VCaP (cell line): Measurements from ENCODE around the gene RPL12.

Experiments
- H3K27ac ChIP-seq: fragments of 450-650 bp; 2 replicates; pipeline ENCODE4 v1.5.1; 2017
- TF ChIP-seq, protein P1 (sequence below): fragments of 450-650 bp; conservative IDR thresholded peaks from 2 replicates; pipeline ENCODE4 v1.5.1; 2017; ENCODE audit warnings: mild to moderate bottlenecking, moderate library complexity

RPL12 gene

DNA sequence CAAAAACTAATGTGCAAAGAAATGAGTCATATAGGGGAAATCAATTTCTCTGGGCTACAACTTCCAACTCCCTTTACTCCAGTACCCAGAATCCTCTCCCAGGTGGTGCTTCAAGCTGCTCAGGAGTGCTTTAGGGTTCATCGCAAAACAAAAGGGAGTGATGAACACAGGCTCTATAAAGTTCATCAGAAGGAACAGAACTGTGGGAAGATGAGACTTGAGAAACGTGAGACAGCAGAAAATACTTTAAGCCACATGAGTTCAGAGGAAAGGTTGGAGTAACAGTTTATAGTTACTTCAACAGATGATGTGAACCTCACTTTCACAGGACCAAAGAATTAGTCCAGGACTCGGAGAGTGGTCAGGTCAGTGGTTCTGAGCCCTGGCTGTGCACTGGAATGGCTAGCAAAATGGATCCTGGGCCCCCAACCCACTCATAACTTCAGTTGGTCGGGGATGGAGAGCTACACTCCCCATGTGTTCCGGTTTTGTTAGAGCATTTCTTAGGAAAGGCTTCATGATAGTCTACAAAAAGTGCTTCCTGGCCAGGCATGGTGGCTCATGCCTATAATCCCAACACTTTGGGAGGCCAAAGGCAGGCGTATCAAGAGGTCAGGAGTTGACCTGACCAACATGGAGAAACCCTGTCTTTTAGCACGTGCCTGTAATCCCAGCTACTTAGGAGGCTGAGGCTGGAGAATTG is 4.3 kb downstream of the RPL12 start:
- TF ChIP-seq, protein P1, sequence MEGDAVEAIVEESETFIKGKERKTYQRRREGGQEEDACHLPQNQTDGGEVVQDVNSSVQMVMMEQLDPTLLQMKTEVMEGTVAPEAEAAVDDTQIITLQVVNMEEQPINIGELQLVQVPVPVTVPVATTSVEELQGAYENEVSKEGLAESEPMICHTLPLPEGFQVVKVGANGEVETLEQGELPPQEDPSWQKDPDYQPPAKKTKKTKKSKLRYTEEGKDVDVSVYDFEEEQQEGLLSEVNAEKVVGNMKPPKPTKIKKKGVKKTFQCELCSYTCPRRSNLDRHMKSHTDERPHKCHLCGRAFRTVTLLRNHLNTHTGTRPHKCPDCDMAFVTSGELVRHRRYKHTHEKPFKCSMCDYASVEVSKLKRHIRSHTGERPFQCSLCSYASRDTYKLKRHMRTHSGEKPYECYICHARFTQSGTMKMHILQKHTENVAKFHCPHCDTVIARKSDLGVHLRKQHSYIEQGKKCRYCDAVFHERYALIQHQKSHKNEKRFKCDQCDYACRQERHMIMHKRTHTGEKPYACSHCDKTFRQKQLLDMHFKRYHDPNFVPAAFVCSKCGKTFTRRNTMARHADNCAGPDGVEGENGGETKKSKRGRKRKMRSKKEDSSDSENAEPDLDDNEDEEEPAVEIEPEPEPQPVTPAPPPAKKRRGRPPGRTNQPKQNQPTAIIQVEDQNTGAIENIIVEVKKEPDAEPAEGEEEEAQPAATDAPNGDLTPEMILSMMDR = no peak
- peak overlapping the region; percentile 98 for H3K27ac ChIP-seq

DNA sequence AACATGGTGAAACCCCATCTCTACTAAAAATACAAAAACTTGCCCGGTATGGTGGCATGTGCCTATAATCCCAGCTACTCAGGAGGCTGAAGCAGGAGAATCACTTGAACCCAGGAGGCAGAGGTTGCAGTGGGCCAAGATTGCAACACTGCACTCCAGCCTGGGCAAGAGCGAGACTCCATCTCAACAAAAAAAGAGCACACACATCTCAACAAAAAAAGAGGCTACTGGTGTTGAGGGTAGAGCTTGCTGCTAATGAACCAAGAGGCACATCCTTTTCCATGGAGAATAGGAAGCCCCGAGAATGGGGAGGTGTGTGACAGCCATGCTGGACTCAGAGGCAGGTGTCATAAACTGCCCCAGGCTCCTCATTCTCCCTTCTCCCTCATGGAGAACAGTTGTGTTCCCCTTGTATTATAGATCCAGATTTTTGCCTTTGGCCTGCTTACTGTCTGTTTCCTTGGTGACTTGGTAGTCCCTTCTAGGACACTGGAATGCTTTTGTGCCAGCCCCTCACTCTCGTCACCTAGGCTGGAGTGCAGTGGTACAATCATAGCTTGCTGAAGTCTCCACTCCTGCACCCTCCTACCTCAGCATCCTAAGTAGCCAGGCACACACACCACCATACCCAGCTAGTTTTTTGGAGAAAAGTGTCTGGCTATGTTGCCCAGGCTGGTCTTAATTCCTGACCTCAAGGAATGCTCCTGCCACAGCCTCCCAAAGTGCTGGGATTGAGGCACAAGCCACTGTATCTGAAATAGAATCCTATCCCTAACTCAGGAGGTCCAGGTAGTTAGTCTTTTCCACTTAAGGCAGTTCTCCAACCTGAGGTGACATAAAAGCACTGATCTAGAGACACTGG is 5.1 kb downstream of the RPL12 start:
- TF ChIP-seq, protein P1 = no peak
- H3K27ac ChIP-seq = peak overlapping the region; percentile 98

DNA sequence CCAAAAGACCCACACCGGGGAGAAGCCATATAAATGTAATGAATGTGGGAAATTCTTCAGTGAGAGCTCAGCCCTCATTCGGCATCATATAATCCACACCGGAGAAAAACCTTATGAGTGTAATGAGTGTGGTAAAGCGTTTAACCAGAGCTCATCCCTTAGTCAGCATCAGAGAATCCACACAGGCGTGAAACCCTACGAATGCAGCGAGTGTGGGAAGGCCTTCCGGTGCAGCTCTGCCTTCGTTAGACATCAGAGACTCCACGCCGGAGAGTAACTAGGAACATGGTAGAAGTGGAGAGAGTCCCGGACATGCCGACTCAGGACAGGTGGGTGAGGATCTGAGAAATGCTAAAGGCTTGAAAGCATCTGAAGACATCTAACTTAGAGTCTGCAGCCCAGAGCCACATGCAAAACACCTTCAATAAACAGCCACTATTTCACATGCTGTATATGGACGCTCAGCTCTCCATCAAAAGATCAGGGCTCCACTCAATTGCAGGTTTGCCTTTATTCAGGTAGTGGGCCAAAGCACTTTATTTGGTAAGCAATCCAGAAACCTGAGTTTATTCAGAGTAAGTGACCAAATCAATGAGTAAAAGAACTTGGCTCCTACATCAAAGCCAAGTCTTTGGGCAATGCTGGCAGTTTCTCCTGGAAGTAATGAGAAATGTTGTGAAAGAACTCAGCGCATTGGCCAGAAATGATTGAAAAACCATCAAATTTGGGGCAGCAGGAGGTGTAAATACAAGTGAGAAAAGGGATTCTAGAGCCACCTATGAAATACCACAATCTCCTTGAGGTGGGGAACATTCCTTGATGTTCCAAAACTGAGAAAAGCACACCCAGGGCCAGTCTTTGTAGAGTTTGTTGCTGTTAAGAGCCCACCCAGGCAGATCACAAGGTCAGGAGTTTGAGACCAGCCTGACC is 6.0 kb downstream of the RPL12 start:
- H3K27ac ChIP-seq = peak overlapping the region; percentile 98; the same call in 1 of the 2 replicates
- TF ChIP-seq, protein P1 = no peak

DNA sequence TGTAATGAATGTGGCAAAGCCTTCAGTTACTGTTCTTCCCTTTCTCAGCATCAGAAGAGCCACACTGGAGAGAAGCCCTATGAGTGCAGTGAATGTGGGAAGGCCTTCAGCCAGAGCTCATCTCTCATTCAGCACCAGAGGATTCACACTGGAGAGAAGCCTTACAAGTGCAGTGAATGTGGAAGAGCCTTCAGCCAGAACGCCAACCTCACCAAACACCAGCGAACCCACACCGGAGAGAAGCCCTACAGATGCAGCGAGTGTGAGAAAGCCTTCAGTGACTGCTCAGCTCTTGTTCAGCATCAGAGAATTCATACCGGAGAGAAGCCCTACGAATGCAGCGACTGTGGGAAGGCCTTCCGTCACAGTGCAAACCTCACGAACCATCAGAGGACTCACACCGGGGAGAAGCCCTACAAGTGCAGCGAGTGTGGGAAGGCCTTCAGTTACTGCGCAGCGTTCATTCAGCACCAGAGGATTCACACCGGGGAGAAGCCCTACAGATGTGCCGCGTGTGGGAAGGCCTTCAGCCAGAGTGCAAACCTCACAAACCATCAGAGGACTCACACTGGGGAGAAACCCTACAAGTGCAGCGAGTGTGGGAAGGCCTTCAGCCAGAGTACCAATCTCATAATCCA is 6.8 kb downstream of the RPL12 start:
- peak overlapping the region; percentile 98; the same call in 1 of the 2 replicates for H3K27ac ChIP-seq

DNA sequence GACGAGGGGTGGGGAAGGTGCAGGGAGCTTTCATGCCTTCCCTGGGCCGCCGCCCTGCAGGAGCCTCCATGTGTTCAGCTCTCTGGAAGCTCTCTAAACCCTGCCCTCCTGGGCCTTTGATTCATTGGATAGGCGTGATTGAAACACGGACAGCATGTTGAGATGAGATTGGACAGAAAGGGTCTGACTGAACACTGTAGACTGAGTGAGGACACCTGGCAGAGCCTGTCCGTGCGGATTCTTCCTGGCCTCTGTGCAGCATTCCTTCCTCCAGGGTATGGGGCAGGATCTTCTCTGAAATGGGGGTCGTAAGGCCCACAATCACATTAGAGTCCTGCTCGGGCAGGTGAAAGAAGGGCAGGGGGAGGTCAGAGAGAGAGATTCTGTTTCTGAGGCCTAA is 12.8 kb downstream of the RPL12 start:
- TF ChIP-seq, protein P1 = no peak
- H3K27ac ChIP-seq = no peak overlapping the region

More for the DNA sequence above, 6.8 kb downstream of the RPL12 start:
- TF ChIP-seq, protein P1 = no peak

DNA sequence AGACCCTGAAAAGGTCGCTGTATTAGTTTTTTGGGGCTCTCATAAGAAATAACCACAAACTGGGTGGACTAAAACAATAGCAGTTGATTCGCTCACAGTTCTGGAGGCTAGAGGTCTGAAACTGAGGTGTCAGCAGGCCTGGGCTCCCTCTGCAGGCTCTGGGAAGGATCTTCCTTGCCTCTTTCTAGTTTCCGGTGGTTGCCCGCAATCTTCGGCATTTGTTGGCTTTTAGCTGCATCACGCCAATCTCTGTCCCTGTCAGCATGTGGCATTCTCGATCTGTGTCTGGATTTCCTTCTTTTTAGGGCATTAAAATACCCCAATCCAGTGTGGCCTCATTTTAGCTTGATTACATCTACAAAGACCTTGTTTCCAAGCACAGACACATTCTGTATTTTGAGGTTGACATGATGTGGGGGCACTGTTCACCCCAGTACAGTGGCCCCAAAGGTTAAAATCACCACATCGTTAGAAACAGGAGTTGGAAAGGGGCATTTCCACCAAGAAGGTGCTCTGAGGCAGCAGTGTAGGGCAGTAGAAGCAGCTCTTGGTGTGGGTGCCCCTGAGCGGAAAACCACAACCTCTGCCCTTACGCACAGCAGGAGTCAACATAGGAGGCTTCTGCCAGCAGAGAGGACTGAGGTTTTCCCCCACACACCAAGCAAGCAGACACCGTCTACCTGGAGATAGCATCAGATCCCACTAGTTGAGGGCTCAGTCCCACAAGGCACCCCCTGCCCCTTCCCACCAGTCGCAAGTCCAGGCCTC is 13.5 kb downstream of the RPL12 start:
- TF ChIP-seq, protein P1 = peak; percentile 67
- H3K27ac ChIP-seq = no peak overlapping the region
